Stimulated activated CD4-positive, alpha-beta T cell treated with anti-CD3 and anti-CD28 coated beads, Interleukin-2, amount 100 ng/mL, for 4 hours (primary cell): ENCODE measurements around the gene TPI1.
A peak's percentile ranks its signal among the peaks of the same experiment; 100 is the strongest.

Experiments used
- DNase-seq: peaks from one replicate; pipeline ENCODE4 v3.0.0-alpha.2; 2020; ENCODE audit warnings: low read depth

The TPI1 gene

DNA sequence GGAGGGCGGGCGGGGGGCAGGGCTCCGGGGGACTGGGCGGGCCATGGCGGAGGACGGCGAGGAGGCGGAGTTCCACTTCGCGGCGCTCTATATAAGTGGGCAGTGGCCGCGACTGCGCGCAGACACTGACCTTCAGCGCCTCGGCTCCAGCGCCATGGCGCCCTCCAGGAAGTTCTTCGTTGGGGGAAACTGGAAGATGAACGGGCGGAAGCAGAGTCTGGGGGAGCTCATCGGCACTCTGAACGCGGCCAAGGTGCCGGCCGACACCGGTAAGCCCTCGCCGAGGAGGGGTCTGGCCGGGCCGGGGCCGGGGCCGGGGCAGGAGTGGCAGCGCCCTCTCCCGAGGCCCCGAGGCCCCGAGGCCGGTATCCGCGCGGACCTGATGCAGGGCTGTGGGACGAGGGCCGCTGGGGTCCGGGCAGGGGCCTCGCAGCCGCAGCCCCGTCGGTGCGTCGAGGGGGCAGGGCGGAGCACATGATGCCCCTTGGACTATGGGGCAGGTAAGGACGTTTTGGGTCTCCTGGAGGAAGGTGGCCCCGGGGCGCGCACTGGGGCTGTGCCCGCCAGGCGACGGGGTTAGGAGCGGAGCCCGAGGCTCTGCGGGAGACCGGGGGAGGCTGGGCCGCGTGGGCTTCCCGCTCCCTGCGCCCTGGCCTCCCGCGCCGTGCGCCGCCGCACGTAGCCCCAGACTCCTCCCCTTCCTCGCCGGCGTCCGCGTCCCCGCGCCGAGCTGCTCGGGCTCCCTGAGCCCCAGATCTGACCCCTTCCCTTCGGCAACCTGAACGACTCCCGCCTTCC lies at the start of gene TPI1:
TPI1 (plus strand) TSS at position 119 of the 798 bp plus-strand sequence; CDS start at position 155, 36 bp downstream.
- peak; percentile 71 for DNase-seq

DNA sequence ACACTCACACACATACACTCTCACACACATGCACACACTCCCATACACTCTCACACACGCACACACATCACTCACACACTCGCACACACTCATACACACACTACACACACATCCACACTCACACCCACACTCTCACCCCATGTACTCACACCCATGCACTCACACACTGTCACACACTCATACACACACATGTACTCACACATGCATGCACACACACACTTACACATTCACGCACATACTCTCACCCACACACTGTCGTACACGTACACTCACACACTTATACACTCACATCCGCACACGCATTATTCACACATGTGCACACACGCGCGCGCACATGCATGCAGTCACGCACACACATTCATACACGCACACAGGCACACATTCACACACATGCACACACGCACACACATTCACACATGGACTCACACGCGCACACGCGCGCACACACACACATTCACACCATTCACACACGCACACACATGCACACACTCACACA lies 49.6 kb upstream of the TPI1 start:
- no peak for DNase-seq

DNA sequence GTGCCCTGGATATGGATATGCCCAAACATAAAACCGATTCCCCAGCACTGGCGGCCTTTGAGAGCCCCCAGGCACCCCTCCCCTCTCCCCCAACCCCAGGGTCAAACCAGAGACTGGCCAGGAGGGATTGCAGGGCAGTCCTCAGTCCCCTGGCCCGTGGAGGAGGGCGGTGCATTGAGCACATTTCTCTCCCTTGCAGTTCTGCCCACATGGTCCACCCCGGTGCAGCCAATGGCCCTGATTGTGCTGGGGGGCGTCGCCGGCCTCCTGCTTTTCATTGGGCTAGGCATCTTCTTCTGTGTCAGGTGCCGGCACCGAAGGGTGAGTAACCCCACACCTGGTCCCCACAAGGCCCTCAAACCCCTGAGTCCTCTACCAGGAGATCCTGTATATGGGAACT lies 49.1 kb upstream of the TPI1 start:
- no peak for DNase-seq

- no peak for DNase-seq
Observed at GRCh38 chr12:6818645-6819044, 48.7 kb upstream of the TPI1 start.

DNA sequence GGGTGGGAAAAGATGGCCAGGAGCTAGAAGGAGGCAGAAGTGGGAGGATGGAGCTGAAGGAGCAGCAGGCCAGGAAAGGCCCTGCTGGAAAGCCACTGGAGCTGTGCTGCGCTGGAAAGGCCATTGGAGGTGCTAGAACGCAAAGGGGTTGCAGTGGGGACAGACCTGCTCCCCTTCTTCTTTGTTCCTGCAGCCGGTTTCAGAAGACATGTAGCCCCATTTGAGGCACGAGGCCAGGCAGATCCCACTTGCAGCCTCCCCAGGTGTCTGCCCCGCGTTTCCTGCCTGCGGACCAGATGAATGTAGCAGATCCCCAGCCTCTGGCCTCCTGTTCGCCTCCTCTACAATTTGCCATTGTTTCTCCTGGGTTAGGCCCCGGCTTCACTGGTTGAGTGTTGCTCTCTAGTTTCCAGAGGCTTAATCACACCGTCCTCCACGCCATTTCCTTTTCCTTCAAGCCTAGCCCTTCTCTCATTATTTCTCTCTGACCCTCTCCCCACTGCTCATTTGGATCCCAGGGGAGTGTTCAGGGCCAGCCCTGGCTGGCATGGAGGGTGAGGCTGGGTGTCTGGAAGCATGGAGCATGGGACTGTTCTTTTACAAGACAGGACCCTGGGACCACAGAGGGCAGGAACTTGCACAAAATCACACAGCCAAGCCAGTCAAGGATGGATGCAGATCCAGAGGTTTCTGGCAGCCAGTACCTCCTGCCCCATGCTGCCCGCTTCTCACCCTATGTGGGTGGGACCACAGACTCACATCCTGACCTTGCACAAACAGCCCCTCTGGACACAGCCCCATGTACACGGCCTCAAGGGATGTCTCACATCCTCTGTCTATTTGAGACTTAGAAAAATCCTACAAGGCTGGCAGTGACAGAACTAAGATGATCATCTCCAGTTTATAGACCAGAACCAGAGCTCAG lies 48.0 kb upstream of the TPI1 start:
- DNase-seq, result no peak

DNA sequence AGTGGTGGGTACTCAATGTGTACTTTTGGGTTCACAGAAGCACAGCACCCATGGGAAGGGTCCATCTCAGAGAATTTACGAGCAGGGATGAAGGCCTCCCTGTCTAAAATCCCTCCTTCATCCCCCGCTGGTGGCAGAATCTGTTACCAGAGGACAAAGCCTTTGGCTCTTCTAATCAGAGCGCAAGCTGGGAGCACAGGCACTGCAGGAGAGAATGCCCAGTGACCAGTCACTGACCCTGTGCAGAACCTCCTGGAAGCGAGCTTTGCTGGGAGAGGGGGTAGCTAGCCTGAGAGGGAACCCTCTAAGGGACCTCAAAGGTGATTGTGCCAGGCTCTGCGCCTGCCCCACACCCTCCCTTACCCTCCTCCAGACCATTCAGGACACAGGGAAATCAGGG lies 47.2 kb upstream of the TPI1 start:
- DNase-seq, result no peak

DNA sequence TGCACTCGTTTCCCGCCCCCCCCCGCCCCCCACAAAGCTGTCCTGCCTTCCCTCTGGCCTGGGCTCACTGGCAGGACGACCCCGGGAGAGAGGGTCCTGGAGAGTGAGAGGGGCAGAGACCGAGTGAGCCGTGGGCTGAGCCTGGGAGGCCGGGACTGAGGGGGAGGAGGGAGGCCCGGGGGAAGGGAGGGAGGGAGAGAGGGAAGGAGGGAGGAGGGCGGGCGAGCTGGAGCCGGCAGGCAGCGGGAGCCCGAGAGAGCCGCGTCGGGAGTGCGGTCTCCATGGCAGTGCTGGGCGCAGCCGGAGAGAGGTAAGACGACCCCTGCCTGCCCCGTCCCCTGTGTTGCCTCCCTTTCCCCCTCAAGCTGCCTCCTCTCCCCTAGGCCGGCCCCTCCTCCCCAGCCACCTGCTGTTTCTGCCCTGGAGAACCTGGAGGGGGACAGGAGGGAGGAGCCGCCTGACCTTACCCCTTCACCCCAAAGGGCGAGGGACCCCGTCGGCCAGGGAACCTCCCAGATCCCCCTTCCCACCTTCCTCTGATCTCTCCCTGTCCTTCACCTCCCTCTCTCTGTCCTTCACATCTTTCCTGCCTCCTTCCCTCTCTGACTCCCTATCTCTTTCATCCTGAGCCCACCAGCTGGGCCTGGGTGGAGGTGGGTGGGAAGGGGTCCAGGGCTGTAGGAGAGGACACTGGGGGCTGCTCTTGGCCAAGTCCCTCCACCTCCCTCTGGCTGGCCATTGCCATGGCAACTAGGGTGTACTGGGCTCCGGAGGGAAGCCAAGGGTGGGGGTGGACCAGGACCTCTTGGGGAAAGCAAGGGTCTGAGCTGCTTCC lies 45.5 kb upstream of the TPI1 start, which contains the start of gene GPR162:
GPR162 (plus strand) TSS at position 231 of the 835 bp plus-strand sequence. CDS start 2,078 bp downstream, outside the sequence.
- DNase-seq, result no peak

- DNase-seq, result no peak
Observed at GRCh38 chr12:6822426-6823135, 44.8 kb upstream of the TPI1 start.

DNA sequence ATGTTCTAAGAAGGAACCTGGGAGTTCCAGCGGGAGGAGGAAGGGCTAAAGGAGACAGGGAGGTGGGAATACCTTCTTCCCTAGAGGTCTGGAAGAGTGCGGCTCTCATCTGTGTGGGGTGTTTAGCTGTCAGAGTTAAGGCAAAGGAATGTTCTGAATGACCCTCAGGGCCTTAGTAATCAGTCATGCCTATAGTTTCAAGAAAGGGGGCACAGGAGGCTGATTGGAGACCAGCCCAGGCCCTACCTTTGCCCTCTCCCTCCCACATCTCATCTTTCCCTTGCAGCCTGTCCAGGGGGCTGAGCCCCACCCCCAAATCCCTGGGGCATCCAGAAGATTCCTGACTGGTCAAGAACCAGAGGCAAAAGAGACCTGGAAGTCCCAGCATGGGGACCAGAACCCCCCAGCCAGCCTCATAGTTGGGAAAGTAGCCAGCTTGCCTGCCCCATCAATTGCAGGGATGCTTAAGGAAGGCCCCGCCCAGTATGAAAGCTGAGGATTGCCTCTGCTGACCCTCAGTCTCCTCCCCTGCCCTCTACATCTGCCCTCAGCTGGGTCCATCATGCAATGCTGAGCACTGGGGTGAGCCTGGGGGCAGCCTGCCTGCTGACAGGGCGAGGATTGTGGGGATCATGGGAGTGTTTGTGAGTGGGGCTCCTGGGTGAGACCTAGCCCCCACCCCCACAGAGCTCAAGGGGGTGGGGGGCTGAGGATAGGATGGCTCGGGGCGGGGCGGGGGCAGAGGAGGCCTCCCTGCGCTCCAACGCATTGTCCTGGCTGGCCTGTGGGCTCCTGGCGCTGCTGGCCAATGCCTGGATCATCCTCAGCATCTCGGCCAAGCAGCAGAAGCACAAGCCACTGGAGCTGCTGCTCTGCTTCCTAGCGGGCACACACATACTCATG lies 43.9 kb upstream of the TPI1 start:
- no peak for DNase-seq

GRCh38 chr12:6824085-6824775 lies 43.1 kb upstream of the TPI1 start:
- no peak for DNase-seq

DNA sequence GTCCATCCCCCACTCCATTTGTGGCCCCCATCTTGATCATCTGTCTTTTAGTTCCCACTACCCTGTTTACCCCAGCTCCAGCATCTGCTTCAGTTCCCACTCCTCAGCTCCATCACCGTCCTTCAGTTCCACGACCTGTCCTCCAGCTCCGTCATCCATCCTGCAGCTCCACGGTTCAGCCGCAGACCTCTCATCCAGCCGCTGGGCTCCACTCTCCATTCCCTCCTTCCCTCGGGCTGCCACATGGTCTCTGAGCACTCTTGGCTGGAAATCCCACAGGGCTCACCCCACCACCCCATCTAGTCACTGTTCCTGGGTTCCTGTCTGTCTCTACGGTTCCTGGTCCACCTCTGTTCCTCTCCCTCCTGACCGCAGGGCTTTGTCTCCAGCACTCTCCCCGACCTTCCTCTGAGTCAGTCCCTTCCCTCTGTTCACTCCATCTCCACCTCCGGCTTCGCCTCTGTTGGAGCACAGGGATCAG lies 42.4 kb upstream of the TPI1 start:
- DNase-seq, result no peak

GRCh38 chr12:6825398-6826124 lies 41.8 kb upstream of the TPI1 start:
- DNase-seq, result peak; percentile 67

DNA sequence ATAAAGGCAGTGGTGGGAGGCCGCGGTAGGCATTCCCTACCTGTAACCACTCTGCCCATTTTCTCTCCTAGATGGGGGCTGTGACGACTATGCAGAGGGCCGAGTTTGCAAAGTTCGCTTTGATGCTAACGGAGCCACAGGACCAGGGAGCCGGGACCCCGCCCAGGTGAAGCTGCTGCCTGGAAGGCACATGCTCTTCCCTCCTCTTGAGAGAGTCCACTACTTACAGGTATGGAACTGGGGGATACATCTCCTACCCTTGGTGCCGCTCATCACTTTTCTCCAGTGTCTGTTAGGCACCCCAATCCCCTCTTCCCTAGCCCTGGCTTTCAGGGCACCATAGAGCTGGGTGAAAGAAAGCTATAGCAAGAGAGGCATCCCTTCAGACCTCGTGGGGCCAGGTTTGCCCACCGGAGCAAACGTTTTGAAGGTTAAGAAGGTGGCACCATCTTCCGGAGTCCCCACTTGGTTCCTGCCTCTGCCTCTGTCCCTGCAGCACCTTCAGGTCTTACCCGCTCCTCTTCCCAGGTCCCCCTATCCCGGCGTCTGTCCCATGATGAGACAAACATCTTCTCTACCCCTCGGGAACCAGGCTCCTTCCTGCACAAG lies 41.1 kb upstream of the TPI1 start:
- DNase-seq, result no peak

GRCh38 chr12:6826734-6827436 lies 40.4 kb upstream of the TPI1 start:
- DNase-seq, result no peak

DNA sequence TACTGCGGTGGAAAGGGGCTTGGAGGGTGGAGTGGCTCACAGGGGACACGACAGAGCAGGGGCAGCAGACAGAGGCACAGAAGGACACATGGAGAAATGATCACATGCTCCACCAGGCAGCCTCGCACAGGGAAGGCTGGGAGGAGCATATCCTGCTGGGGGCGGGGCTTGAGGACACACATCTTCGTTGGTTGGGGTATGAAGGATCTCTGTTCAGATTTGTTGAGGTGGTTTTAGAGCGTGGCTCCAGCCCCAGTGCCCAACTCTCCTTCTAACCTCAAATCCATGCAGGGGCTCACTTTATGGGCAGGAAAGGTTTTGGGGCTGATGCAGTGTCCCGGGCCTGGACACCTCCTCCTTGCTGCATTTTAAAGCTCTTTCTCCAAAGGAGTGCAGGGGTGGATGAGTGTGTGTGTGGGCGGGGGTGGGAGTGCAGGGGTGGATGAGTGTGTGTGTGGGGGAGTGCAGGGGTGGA lies 39.9 kb upstream of the TPI1 start:
- peak; percentile 22 for DNase-seq

GRCh38 chr12:6827982-6828780 lies 39.1 kb upstream of the TPI1 start, which contains the start of gene P3H3:
TSS of gene P3H3 (plus strand) at chr12:6828407. CDS start at chr12:6828441, 34 bp downstream.
- DNase-seq, result no peak
